Stimulated activated memory B cell treated with anti-CD40 and anti-IgM and Interleukin-4, amounts not matched to agents 10 μg/mL and 1 μg/mL and 100 μg/mL, for 72 hours (primary cell): ENCODE results near the gene SNX8.
"Not testable (repeated sequence)": the region's sequence is repeated elsewhere in the genome, so short reads cannot be mapped to it uniquely, and the experiment has no call there.

Experiments
- ATAC-seq: fragments of 150-1000 bp; cut with Tn5 transposase; 2 replicates; pipeline ENCODE4 v1.10.0; 2021
- H3K27ac Mint-ChIP-seq: one replicate; pipeline ENCODE4 v1.8.0; 2022; ENCODE audit warnings: mild to moderate bottlenecking, mixed read lengths
- H3K27me3 Mint-ChIP-seq: one replicate; pipeline ENCODE4 v1.8.0; 2022; ENCODE audit warnings: mixed read lengths
- H3K36me3 Mint-ChIP-seq: one replicate; pipeline ENCODE4 v1.8.0; 2022; ENCODE audit warnings: mixed read lengths
- H3K4me1 Mint-ChIP-seq: one replicate; pipeline ENCODE4 v1.8.0; 2022; ENCODE audit warnings: mixed read lengths
- H3K4me3 Mint-ChIP-seq: one replicate; pipeline ENCODE4 v1.8.0; 2022; ENCODE audit warnings: mild to moderate bottlenecking, moderate library complexity, mixed read lengths
- H3K9me3 Mint-ChIP-seq: one replicate; pipeline ENCODE4 v1.8.0; 2022; ENCODE audit warnings: mixed read lengths

SNX8 gene

DNA sequence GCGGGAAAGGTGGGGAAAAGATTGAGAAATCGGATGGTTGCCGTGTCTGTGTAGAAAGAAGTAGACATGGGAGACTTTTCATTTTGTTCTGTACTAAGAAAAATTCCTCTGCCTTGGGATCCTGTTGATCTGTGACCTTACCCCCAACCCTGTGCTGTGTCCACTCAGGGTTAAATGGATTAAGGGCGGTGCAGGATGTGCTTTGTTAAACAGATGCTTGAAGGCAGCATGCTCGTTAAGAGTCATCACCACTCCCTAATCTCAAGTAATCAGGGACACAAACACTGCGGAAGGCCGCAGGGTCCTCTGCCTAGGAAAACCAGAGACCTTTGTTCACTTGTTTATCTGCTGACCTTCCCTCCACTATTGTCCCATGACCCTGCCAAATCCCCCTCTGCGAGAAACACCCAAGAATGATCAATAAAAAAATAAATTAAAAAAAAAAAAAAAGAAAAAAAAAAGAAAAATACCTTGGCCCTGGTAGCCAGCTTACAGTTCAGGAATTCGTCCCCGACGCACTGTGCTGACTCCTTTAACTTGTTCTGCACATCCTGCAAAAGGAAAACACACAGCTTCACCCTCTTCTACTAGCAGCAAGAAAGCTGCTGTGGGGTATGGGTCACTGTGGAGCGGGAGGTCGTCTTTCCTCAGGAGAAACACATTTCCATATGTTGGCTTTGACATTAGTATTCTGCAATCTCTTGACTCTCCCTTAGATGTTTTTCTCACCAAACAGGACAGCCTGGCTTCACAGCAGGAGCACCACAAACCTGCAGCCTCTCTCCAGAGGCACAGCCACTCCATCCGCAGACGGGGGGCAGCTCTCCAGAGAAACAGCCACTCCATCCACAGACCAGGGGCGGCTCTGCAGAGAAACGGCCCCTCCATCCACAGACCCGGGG lies 44.9 kb downstream of the SNX8 start:
- H3K4me1 Mint-ChIP-seq, ATAC-seq, H3K27me3 Mint-ChIP-seq, H3K9me3 Mint-ChIP-seq, H3K4me3 Mint-ChIP-seq, H3K27ac Mint-ChIP-seq: not testable (repeated sequence)
- peaks cover 50% of the 10 kb centered on the region for H3K36me3 Mint-ChIP-seq

DNA sequence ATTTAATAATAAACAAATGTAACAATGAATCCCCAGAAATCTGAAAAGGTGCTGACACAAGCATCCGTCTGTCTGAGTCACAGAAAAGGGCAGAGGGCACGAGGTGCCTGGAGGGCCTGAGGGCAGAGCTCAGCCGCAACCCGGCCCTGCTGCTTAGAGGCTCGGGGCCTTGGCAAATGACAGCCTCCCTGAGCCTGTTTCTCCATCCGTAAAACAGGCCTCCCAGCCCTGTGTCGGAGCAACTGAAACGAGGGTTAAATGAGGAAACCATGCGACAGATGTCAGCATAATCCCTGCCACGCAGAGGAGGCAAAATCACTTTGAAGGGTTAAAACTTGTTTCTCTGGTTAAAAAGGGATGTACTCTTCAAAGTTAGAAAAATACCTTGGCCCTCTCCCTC lies 47.3 kb downstream of the SNX8 start:
- no peak for ATAC-seq
- no peaks in the 10 kb centered on the region for H3K9me3 Mint-ChIP-seq
- H3K27ac Mint-ChIP-seq: no peak overlapping the region
- H3K36me3 Mint-ChIP-seq: peaks cover 60% of the 10 kb centered on the region
- H3K27me3 Mint-ChIP-seq: no peaks in the 10 kb centered on the region
- no peak overlapping the region for H3K4me3 Mint-ChIP-seq
- H3K4me1 Mint-ChIP-seq: peaks cover 19% of the 10 kb centered on the region

DNA sequence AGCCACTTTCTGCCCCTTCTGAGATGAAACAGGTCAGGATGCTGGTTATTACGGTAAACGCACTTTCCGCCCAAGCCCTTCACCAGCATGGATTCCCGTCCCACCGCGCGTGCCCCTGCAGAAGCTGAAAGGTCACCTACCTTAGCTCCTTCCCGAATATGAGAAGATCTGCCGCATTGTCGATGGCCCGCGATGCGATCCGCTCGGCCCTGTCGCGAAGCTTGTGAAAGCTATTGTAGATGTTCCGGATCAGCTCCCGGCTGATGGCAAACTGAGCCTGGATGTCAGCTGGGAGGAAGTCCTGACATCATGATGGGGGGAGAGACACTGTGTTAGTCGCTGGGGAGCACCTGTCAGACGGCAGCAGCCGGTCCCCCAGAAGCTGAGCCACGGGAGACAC lies 50.1 kb downstream of the SNX8 start:
- Mint-ChIP-seq H3K27ac (peak overlapping the region; percentile 96), H3K9me3 (no peaks in the 10 kb centered on the region), H3K27me3 (no peaks in the 10 kb centered on the region), H3K4me1 (peaks cover 45% of the 10 kb centered on the region), H3K36me3 (peaks cover 65% of the 10 kb centered on the region), H3K4me3 (peak overlapping the region; percentile 6)
- ATAC-seq: no peak

DNA sequence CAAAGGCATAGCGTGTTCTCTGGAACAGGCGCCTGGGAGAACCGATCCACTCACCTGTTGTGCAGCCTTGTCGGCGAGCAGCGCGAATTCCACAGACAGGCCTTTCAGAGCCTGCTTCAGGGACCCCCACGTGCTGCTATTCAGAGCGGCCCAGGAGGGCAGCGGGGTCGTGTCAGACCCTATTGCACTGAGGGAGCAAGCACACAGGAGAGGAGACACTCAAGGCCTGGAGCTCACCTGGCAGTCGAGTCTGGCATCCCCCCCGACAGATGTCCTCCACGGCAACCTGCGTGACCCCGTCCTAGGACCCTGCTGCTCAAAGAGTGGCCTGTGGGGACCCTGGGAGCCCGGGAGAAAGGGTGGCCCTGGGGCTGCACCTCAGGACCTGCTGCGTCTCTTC lies 51.1 kb downstream of the SNX8 start:
- Mint-ChIP-seq H3K27me3 (no peaks in the 10 kb centered on the region), H3K27ac (peak overlapping the region; percentile 96)
- no peak for ATAC-seq

DNA sequence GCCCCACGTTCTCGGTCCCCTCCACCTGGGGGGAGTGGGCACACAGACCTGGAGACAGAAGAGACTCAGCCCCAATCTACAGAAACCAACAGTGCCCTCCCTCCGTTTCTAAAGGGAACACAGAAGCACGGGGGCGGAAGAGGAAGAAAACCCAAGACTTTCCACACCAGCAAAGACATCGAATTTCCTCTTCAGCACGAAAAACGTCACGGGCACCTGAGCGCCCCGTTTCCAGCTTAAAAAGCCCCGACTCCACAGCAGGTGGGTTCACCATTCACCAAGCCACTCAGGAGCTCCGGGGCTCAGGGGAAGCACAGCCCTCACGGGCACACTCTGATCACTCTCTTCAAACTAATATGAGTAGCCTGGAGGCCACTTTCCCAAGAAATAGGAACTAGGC lies 52.6 kb downstream of the SNX8 start:
- Mint-ChIP-seq H3K27ac (peak overlapping the region; percentile 96), H3K36me3 (peaks cover 83% of the 10 kb centered on the region), H3K4me1 (peaks cover 64% of the 10 kb centered on the region), H3K9me3 (no peaks in the 10 kb centered on the region), H3K4me3 (peak overlapping the region; percentile 60), H3K27me3 (no peaks in the 10 kb centered on the region)
- peak; percentile 89 for ATAC-seq

More for the DNA sequence above, 51.1 kb downstream of the SNX8 start:
- Mint-ChIP-seq H3K9me3 (no peaks in the 10 kb centered on the region), H3K4me3 (peak overlapping the region; percentile 21), H3K4me1 (peaks cover 55% of the 10 kb centered on the region), H3K36me3 (peaks cover 75% of the 10 kb centered on the region)

DNA sequence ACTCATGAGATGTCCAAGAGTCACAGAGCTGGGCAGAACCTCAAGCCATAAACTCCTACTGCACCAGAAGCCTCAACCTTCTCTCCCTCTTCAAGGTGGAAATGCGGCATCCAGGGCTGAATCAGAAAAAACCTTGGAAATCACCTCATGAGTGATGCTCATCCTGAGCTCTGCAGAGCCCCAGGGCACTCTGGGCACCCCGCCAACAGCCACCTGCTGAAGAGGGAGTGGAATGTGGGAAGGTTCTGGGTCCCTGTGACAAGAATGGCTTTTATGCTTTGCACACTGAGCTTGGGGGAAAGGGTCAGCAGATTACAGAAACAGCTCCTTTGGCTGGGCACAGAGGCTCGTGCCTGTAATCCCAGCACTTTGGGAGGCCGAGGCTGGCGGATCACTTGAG lies 53.4 kb downstream of the SNX8 start:
- no peaks in the 10 kb centered on the region for H3K27me3 Mint-ChIP-seq
- ATAC-seq: no peak
- peak overlapping the region; percentile 96 for H3K27ac Mint-ChIP-seq
- H3K36me3 Mint-ChIP-seq: peaks cover 86% of the 10 kb centered on the region
- H3K9me3 Mint-ChIP-seq: no peaks in the 10 kb centered on the region
- H3K4me1 Mint-ChIP-seq: peaks cover 72% of the 10 kb centered on the region
- H3K4me3 Mint-ChIP-seq: peak overlapping the region; percentile 23

DNA sequence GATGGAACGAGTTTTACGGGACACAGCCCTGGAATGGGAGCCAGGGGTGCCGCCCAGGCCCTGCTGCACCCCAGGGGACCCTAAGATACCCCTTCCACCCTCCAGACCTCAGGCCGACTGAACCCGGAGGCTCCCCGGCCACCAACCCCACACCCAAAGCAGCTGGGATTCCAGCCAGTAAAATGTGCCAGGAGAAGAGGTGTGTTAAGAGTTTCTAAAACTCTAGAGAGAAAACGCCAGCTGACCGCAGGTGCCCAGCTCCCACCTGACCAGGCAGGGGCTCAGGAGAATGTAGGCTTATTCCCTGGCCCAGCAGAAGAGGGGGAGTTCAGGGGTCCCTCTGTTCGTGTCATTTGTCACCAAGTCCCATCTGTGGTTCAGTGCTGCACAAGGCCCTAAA lies 54.8 kb downstream of the SNX8 start:
- Mint-ChIP-seq H3K36me3 (peaks cover 86% of the 10 kb centered on the region), H3K4me3 (peak overlapping the region; percentile 72), H3K9me3 (no peaks in the 10 kb centered on the region), H3K27me3 (no peaks in the 10 kb centered on the region), H3K4me1 (peaks cover 86% of the 10 kb centered on the region), H3K27ac (peak overlapping the region; percentile 96)
- ATAC-seq: peak; percentile 1

DNA sequence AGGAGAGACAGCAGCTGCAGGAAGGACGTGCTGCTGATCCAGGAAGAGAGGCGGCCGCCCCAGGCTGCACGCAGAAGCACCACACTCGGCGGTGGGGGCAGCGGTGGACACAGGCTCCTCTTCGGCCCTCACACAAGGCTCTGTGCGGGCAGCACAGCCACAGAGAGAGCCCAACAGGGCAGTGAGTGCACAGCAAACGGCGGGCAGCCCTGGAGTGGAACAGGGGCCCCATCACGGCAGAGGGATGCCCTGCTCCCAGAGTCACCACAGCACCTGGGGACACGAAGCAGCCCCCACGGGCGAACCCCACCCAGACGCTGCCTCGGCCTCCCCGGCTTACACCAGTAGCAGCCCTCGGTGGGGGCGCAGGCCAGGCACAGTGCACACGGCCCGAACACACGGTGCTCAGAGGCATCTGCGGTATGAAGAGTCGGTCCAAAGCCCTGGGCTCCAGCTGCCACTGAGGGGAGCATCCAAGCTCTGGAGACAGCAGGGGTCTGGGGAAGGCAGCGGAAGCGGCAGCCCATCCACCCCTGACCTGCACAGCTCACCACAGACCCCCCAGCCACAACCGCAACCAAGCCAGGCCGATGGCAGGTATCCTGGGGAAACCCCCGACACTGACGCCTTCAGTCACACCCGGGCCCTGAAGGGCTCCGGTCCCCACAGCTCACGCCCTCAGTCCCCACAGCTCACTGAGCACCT lies 55.4 kb downstream of the SNX8 start:
- Mint-ChIP-seq H3K36me3 (peaks cover 86% of the 10 kb centered on the region), H3K27ac (peak overlapping the region; percentile 96)

DNA sequence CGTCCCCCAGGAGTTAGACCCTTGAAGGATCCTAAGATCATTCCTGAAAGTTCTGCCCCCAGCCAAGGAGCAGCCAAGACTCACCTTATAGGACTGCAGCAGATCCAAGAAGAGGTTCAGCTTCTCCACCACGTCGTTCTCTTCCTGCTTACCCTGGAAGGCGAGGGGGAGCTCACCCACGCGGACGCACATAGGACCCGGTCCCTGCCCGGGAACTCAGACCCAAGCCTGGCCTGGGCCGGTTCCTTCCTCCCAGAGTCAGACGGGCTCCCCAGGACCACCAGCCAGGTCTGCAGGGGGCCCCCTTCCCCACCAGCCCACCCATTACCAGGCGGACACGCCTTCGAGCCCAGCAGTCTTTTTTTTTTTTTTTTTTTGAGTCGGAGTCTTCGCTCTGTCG lies 56.6 kb downstream of the SNX8 start:
- H3K4me3 Mint-ChIP-seq: peak overlapping the region; percentile 29
- no peak for ATAC-seq
- peaks cover 86% of the 10 kb centered on the region for H3K36me3 Mint-ChIP-seq
- H3K27ac Mint-ChIP-seq: peak overlapping the region; percentile 96
- no peaks in the 10 kb centered on the region for H3K27me3 Mint-ChIP-seq
- H3K9me3 Mint-ChIP-seq: no peaks in the 10 kb centered on the region
- peaks cover 87% of the 10 kb centered on the region for H3K4me1 Mint-ChIP-seq

More for the DNA sequence above, 55.4 kb downstream of the SNX8 start:
- H3K4me1 Mint-ChIP-seq: peaks cover 83% of the 10 kb centered on the region
- H3K27me3 Mint-ChIP-seq: no peaks in the 10 kb centered on the region
- H3K4me3 Mint-ChIP-seq: peak overlapping the region; percentile 72
- H3K9me3 Mint-ChIP-seq: no peaks in the 10 kb centered on the region
- ATAC-seq: peak; percentile 82

DNA sequence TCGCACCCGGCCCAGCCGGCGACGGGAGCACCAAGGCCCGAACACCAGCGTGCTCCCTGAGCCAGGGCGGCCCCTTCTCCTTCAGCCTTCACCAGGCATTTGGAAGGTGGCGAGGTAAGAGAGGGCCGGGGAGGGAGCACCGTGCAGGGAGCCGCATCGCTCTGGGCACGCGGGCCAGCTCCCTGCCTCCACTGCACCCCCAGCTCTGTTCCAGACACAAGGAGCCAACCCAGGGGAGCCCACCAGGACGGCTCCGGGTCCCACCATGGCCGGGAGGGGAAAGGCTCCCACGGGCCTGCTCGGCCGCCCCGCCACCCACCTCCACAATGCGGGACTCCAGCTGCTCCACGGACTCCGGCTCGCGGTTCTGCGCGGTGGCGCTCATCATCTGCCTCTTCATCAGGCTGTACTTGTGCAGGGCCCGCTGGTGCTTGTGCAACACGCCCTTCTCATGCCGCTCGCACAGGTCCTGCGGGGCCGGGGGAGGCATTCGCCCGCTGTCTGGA lies 57.1 kb downstream of the SNX8 start:
- Mint-ChIP-seq H3K36me3 (peaks cover 80% of the 10 kb centered on the region), H3K27ac (no peak overlapping the region), H3K4me3 (no peak overlapping the region), H3K27me3 (no peaks in the 10 kb centered on the region), H3K4me1 (peaks cover 85% of the 10 kb centered on the region), H3K9me3 (no peaks in the 10 kb centered on the region)
- no peak for ATAC-seq

DNA sequence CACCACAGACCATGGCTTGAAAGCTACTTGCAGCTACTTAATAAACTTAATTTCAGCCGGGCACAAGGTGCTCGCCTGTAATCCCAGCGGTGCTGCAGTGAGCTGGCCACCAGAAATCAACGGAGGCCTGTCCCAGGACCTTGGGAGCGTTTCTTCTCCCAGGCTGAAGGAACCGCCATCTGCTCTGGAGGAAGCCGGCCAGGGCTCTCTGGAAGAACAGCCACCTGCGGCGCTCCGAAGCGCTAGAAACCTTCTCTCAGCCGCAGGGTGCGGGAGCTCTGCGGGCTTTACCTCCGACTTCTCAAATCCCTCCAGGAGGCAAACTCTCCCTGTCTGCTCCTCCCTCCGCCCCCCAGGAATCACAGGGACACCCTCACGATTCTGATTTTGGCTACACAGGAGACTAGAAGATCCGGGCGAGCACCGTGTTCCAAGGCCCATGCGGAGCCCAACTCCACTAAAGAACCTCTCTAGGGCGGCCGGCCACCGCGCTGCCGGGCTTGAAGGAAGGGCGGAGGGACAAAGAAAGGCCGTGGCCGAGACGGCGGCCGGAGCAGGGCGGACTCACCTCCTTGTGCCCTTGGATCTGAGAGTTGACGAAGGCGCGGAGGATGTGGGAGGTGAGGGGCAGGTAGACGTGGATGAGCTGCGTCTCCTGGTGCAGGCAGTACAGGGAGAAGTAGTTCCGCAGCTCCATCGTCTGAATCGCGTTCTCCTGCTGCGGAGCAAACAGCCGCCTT lies 57.8 kb downstream of the SNX8 start:
- Mint-ChIP-seq H3K4me1 (peaks cover 81% of the 10 kb centered on the region), H3K27ac (peak overlapping the region; percentile 64), H3K9me3 (no peaks in the 10 kb centered on the region), H3K36me3 (peaks cover 79% of the 10 kb centered on the region), H3K4me3 (peak overlapping the region; percentile 41), H3K27me3 (no peaks in the 10 kb centered on the region)
- no peak for ATAC-seq

DNA sequence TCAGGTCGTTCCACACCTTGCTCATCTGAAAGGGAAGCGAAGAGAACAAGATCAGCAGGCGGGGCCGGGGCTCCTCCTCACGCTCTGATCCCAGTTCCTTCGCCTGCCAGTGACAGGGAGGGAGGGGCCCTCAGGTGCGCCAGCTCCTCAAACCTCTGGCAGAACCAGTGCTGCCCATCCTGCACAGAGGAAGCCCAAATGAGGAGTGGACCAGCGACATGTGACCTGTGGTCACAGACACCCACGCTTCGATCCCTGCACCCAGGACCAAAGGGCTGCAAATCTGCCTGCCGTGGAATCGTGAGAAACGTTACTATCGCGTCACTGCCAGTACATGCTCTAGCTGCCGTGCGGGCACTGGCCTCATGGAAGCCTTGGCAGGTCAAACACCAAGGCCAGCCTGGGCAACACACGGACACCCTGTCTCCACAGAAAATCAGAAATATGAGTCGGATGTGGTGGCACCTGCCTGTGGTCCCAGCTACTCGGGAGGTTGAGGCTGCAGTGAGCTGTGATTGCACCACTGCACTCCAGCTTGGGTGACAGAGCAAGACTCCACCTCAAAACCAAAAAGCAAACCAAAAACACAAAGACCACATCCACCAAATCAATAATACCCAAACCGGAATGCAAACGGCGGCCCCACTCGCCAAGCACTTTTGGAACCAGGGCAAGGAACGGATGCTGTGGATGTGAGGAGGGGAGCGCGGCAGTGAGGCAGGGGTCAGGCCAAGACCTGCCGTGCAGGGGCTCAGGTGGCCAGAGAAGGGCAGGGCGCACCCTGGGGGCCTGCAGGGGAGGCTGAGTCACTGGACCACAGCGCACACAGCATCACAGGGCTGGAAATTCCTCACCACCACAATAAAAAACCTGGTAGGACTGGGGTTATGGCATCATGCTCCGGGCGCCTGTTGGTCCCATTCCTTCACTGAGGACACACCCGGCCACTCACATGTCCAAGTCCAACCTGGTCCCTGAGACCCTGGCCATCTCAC lies 58.8 kb downstream of the SNX8 start:
- peak overlapping the region; percentile 8 for H3K4me3 Mint-ChIP-seq
- H3K36me3 Mint-ChIP-seq: peaks cover 86% of the 10 kb centered on the region
- H3K9me3 Mint-ChIP-seq: no peaks in the 10 kb centered on the region
- H3K4me1 Mint-ChIP-seq: peaks cover 77% of the 10 kb centered on the region
- H3K27ac Mint-ChIP-seq: peak overlapping the region; percentile 64
- no peaks in the 10 kb centered on the region for H3K27me3 Mint-ChIP-seq
- ATAC-seq: no peak

DNA sequence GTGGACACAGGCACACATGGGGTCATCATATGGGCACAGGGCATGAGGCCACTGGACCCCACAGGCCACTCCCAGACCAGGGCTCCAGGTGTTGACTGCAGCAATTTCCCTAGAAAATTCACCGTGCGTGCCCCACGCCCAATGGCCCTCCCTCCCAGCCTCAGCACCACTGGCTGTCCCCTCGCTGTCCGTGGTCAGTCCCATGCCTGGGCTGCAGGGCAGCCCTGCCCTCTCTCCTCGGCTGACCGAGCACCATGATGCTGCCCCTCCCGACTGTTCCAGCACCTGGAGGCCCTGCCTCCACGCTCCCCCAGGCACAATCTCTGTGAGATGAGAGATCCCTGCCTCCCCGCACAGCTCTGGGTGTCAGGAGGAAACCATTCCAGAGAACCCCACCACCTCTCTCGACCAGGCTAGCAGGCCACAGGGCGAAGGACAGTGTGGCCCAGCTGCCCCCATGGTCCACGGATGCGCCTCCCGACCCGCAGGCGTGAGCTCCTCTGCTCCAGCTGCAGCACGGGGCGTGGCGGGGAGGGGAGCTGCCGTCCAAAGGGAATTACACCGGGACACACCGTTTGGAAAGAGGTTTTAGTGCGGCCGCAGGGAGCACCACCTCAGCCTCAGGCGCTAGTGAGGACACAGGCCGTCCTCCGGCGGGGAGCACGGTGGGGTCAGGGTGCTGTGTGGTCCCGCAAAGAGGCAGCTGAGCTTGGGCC lies 59.7 kb downstream of the SNX8 start:
- Mint-ChIP-seq H3K36me3 (peaks cover 87% of the 10 kb centered on the region), H3K4me3 (peak overlapping the region; percentile 30), H3K27ac (peak overlapping the region; percentile 64), H3K4me1 (peaks cover 76% of the 10 kb centered on the region), H3K9me3 (no peaks in the 10 kb centered on the region), H3K27me3 (no peaks in the 10 kb centered on the region)
- ATAC-seq: no peak
